ENCODE measurements around the gene LRIT3. TPM values are rescaled to one million over a fixed set of nuclear protein-coding genes. Genes with fewer than 3 reads are reported as not detected.

The LRIT3 gene
- total and polyA plus RNA-seq, 2 of the 8 experiments (the other 6 are each of a cell fraction or from before 2014, with no cell fraction given), result 0.11 TPM; not detected in 1

DNA sequence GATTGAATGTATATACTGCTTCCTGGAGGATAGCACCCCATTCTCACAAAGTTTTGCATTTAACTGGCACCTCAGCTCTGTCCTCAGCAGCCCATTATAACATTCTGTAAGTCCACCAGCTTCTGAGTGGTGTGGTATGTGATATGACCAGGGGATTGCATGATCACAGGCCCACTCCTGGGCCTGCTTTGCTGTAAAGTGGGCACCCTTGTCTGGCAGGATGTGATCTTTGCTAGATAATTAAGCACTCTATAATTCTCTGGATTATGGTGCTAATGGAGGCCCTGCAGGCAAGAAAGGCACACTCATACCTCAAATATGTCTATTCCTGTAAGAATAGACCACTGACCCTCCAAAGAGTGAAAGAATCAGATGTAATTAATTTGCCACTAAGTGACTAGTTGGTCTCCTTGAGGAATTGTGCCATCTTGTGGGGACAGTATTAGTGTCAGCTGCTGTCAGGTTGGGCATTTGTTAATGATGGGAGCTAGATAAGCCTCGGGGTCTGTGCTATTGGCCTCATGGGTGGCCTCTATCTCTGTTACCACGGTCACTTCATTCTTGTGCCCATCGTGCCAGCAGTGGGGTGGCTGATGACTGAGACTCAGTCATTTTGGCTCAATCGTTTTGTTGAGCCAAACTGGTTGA, 43.9 kb upstream of the LRIT3 start:
- Histone ChIP-seq H3K4ac (replicated peaks; ENCODE audit: insufficient read length, low read depth, low read length) (no peak overlapping the region), H3K9ac (replicated peaks in 1 of 4; ENCODE audit: extremely low read depth in 1 of 4, low read depth in 3 of 4, low read length in 3 of 4) (no peak overlapping the region), H4K91ac (replicated peaks; ENCODE audit: insufficient read length, low read length) (no peak overlapping the region), H3K9me3 (ENCODE audit: insufficient read depth in 2 of 2, low read depth in 1 of 2, low read length in 1 of 2) (no peaks in the 10 kb centered on the region), H3K27me3 (replicated peaks in 1 of 4; ENCODE audit: control insufficient read depth in 3 of 4, extremely low read depth in 1 of 4, insufficient read depth in 3 of 4, low read length in 3 of 4) (no peaks in the 10 kb centered on the region), H3K18ac (ENCODE audit: extremely low read depth, low read length) (no peak overlapping the region), H2AFZ (ENCODE audit: low read length) (peak overlapping the region; percentile 1; the same call in 1 of the 2 replicates), H4K20me1 (replicated peaks in 1 of 2; ENCODE audit: control insufficient read depth in 1 of 2, insufficient read depth in 2 of 2, low read length in 2 of 2) (no peaks in the 10 kb centered on the region), H3K36me3 (ENCODE audit: control insufficient read depth in 2 of 4, insufficient read depth in 4 of 4, low read length in 3 of 4) (no peaks in the 10 kb centered on the region), H3K4me3 (ENCODE audit: extremely low read depth in 1 of 4, insufficient read depth in 2 of 4, low read depth in 3 of 4, low read length in 4 of 4) (no peak overlapping the region), H3K4me2 (ENCODE audit: insufficient read depth in 1 of 2, low read depth in 2 of 2, low read length in 2 of 2) (no peak overlapping the region), H3K79me2 (ENCODE audit: control insufficient read depth in 1 of 2, insufficient read depth in 2 of 2, low read length in 2 of 2) (no peaks in the 10 kb centered on the region), H3K23me2 (ENCODE audit: low read depth, low read length) (no peaks in the 10 kb centered on the region), H3K79me1 (ENCODE audit: low read depth, low read length) (no peaks in the 10 kb centered on the region), H3K27ac (ENCODE audit: low read depth, low read length) (no peak overlapping the region), H2BK5ac (ENCODE audit: low read depth, low read length) (no peak overlapping the region), H3K23ac (ENCODE audit: insufficient read length) (no peak overlapping the region), H3K4me1 (replicated peaks in 1 of 4; ENCODE audit: control insufficient read depth in 3 of 4, insufficient read depth in 4 of 4, low read length in 3 of 4) (no peaks in the 10 kb centered on the region), H3K14ac (ENCODE audit: insufficient read length) (no peak overlapping the region), H2BK120ac (replicated peaks; ENCODE audit: low read depth, low read length) (no peak overlapping the region), H2BK20ac (ENCODE audit: low read length) (no peak overlapping the region), H2AK5ac (ENCODE audit: low read depth, low read length) (no peak overlapping the region), H4K8ac (ENCODE audit: extremely low read depth, insufficient read depth, low read length) (no peak overlapping the region), H2BK15ac (ENCODE audit: low read length) (no peak overlapping the region), H4K5ac (ENCODE audit: insufficient read length, low read depth, low read length) (no peak overlapping the region), H3K56ac (replicated peaks; ENCODE audit: insufficient read length, low read depth, low read length) (no peak overlapping the region), H2BK12ac (ENCODE audit: low read depth, low read length) (no peak overlapping the region)
- FAIRE-seq (peak; percentile 71), DNase-seq (ENCODE audit: low read depth in 1 of 2, low spot score in 2 of 2) (no peak)
- TF ChIP-seq, protein P1, sequence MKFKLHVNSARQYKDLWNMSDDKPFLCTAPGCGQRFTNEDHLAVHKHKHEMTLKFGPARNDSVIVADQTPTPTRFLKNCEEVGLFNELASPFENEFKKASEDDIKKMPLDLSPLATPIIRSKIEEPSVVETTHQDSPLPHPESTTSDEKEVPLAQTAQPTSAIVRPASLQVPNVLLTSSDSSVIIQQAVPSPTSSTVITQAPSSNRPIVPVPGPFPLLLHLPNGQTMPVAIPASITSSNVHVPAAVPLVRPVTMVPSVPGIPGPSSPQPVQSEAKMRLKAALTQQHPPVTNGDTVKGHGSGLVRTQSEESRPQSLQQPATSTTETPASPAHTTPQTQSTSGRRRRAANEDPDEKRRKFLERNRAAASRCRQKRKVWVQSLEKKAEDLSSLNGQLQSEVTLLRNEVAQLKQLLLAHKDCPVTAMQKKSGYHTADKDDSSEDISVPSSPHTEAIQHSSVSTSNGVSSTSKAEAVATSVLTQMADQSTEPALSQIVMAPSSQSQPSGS (IDR thresholded peaks at IDR 0.05; ENCODE audit: low read length), result no peak
- TF ChIP-seq KDM5A (IDR thresholded peaks at IDR 0.05; ENCODE audit: low read length) (no peak), RAD21 (IDR thresholded peaks at IDR 0.05 in 1 of 2, conservative IDR thresholded peaks at IDR 0.05 in 1 of 2; ENCODE audit: low read depth in 2 of 2, low read length in 2 of 2) (peak; percentile 83 to 87)
- TF ChIP-seq, protein P2, sequence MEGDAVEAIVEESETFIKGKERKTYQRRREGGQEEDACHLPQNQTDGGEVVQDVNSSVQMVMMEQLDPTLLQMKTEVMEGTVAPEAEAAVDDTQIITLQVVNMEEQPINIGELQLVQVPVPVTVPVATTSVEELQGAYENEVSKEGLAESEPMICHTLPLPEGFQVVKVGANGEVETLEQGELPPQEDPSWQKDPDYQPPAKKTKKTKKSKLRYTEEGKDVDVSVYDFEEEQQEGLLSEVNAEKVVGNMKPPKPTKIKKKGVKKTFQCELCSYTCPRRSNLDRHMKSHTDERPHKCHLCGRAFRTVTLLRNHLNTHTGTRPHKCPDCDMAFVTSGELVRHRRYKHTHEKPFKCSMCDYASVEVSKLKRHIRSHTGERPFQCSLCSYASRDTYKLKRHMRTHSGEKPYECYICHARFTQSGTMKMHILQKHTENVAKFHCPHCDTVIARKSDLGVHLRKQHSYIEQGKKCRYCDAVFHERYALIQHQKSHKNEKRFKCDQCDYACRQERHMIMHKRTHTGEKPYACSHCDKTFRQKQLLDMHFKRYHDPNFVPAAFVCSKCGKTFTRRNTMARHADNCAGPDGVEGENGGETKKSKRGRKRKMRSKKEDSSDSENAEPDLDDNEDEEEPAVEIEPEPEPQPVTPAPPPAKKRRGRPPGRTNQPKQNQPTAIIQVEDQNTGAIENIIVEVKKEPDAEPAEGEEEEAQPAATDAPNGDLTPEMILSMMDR (IDR thresholded peaks at IDR 0.05; ENCODE audit: control extremely low read depth in 1 of 3, insufficient read depth in 1 of 3, low read depth in 1 of 3, low read length in 3 of 3), result peak; percentile 21 to 76 (median 51); a peak in 3 of 4 replicates
- CTCF ChIA-PET (ENCODE audit: partially characterized antibody), result interaction anchor here (0.6 to 1.8 kb wide), 15 partner anchors 9 to 1543 kb away, joined by 3 to 10 read pairs (median 3); partner anchors contain the start of gene CASP6
- POLR2A ChIA-PET (ENCODE audit: partially characterized antibody), result interaction anchor here (1.2 to 1.4 kb wide), 2 partner anchors 100 to 102 kb away, joined by 3 to 4 read pairs; partner anchors contain the start of gene CASP6
- 58% methylated on average over 4 of the region's 4 CpGs; no CpG with 5 or more reads in 1 of the 2 experiments for WGBS, 2 experiments (ENCODE audit: extremely low coverage in 1 of 2, insufficient coverage in 1 of 2, insufficient read length in 1 of 2, insufficient replicate concordance in 2 of 2, low coverage in 1 of 2, low lambda C conversion rate in 2 of 2, missing lambda C conversion rate in 1 of 2)

Data from H1 (cell line).